ENCODE measurements around the gene PARVA.

The PARVA gene

DNA sequence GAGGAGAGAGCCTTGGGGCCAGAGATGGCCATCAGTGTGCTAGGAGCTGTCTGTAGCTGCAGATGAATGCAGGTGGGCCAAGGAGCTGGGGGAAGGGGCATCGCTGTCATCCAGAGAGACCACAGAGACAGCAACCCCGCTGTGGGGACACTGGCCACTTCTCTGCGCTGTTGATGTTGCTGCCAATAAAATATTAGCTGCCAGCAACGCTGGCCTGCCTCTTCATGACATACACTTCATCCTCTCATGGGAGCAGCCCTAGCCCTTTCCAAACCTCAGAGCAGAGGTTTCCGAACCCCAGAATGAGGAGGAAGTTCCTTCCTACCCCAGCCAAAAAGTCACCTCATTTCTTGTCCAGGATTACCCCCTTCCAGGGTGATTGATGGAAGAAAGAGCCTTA lies 106.2 kb downstream of the PARVA start:
- no peak for TF ChIP-seq TAF1 (IDR thresholded peaks at IDR 0.05; ENCODE audit: low read depth)

DNA sequence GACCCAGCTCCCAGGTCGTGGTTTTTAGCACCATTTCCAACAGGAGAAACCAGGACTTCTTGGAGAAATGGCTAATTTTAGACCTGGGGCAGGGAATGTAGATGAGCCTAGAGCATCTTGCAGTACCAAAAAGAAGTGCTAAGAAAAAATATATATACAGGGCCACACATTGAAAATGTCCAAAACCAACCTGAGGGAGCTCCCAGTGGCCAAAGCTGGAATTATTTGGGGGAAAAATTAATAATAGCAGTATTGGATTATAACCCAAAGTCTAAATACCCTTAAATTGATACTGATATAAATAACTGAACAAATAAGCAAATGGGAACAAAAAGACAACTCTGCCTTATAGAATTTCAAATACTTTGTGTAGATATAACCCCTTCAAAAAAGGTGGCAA lies 108.0 kb downstream of the PARVA start:
- TF ChIP-seq RAD21 (IDR thresholded peaks at IDR 0.05; ENCODE audit: low read depth) (peak; percentile 38), EGR1 (IDR thresholded peaks at IDR 0.05) (no peak), CEBPB (IDR thresholded peaks at IDR 0.05) (no peak), CREB1 (IDR thresholded peaks at IDR 0.05; ENCODE audit: low read depth) (no peak)
- TF ChIP-seq, protein P1, sequence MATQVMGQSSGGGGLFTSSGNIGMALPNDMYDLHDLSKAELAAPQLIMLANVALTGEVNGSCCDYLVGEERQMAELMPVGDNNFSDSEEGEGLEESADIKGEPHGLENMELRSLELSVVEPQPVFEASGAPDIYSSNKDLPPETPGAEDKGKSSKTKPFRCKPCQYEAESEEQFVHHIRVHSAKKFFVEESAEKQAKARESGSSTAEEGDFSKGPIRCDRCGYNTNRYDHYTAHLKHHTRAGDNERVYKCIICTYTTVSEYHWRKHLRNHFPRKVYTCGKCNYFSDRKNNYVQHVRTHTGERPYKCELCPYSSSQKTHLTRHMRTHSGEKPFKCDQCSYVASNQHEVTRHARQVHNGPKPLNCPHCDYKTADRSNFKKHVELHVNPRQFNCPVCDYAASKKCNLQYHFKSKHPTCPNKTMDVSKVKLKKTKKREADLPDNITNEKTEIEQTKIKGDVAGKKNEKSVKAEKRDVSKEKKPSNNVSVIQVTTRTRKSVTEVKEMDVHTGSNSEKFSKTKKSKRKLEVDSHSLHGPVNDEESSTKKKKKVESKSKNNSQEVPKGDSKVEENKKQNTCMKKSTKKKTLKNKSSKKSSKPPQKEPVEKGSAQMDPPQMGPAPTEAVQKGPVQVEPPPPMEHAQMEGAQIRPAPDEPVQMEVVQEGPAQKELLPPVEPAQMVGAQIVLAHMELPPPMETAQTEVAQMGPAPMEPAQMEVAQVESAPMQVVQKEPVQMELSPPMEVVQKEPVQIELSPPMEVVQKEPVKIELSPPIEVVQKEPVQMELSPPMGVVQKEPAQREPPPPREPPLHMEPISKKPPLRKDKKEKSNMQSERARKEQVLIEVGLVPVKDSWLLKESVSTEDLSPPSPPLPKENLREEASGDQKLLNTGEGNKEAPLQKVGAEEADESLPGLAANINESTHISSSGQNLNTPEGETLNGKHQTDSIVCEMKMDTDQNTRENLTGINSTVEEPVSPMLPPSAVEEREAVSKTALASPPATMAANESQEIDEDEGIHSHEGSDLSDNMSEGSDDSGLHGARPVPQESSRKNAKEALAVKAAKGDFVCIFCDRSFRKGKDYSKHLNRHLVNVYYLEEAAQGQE (IDR thresholded peaks at IDR 0.05; ENCODE audit: low read depth) = no peak

DNA sequence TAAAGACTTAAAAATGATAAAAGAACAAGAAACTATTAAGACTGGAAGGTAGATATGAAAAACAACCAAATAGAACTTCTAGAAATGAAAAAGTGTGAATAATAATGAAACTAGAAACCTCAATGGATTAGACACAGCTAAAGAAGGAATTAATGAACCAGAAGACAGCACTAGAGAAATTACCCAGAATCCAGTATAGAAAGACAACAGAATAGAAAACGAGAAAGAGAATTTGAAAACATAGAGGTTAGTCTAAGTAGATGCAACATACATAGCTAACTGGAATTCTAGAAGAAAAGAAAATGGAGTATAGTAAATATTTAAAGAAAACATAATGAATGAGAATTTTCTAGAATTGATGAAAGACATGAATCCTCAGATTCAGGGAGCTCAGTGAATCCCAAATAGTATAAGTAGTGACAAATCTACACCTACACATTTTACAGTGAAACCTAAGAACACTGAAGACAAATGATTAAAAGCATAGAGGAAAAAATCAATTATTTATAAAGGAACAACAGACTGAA lies 111.9 kb downstream of the PARVA start:
- no peak for TF ChIP-seq EGR1 (IDR thresholded peaks at IDR 0.05)
- TF ChIP-seq TCF12 (IDR thresholded peaks at IDR 0.05; ENCODE audit: low read depth) = no peak
- TF ChIP-seq RAD21 (IDR thresholded peaks at IDR 0.05; ENCODE audit: low read depth) = no peak
- TF ChIP-seq YY1 (IDR thresholded peaks at IDR 0.05; ENCODE audit: low read depth) = no peak
- TF ChIP-seq TEAD4 (IDR thresholded peaks at IDR 0.05) = no peak
- no peak for TF ChIP-seq FOXM1 (IDR thresholded peaks at IDR 0.05; ENCODE audit: borderline replicate concordance, low read depth)
- no peak for TF ChIP-seq NFIC (IDR thresholded peaks at IDR 0.05)
- no peak for TF ChIP-seq ZBTB7A (IDR thresholded peaks at IDR 0.05; ENCODE audit: low read depth)
- no peak for TF ChIP-seq CREB1 (IDR thresholded peaks at IDR 0.05; ENCODE audit: low read depth)
- no peak for TF ChIP-seq TAF1 (IDR thresholded peaks at IDR 0.05; ENCODE audit: low read depth)
- no peak for TF ChIP-seq CEBPB (IDR thresholded peaks at IDR 0.05)
- TF ChIP-seq, protein P1 (IDR thresholded peaks at IDR 0.05; ENCODE audit: low read depth) = no peak
- TF ChIP-seq, protein P2, sequence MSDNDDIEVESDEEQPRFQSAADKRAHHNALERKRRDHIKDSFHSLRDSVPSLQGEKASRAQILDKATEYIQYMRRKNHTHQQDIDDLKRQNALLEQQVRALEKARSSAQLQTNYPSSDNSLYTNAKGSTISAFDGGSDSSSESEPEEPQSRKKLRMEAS (IDR thresholded peaks at IDR 0.05) = no peak
- TF ChIP-seq EP300 (IDR thresholded peaks at IDR 0.05; ENCODE audit: borderline replicate concordance) = no peak
- TF ChIP-seq, protein P3, sequence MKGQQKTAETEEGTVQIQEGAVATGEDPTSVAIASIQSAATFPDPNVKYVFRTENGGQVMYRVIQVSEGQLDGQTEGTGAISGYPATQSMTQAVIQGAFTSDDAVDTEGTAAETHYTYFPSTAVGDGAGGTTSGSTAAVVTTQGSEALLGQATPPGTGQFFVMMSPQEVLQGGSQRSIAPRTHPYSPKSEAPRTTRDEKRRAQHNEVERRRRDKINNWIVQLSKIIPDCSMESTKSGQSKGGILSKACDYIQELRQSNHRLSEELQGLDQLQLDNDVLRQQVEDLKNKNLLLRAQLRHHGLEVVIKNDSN (IDR thresholded peaks at IDR 0.05) = no peak

DNA sequence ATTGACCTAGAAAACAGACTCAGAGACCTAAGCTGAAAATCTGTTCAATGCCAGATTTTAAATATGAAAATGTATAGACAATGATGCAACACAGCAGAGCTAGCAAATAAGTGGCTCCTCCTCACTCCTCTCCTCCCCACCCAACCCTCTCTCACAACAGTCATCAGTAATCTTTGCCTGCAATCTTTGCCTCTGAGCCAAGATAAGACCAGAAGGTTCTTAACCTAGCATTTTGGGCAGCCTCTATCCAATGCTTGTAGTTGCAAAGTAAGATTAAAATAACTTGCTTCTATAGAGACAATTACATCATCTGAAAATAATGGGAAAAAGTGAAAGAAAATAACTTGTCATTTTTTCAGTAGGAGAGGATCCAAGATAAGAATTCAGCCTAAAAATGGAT lies 117.3 kb downstream of the PARVA start:
- TF ChIP-seq TAF1 (IDR thresholded peaks at IDR 0.05; ENCODE audit: low read depth) = no peak
- TF ChIP-seq RAD21 (IDR thresholded peaks at IDR 0.05; ENCODE audit: low read depth) = no peak
- no peak for TF ChIP-seq YY1 (IDR thresholded peaks at IDR 0.05; ENCODE audit: low read depth)
- no peak for TF ChIP-seq NFIC (IDR thresholded peaks at IDR 0.05)
- no peak for TF ChIP-seq TCF12 (IDR thresholded peaks at IDR 0.05; ENCODE audit: low read depth)
- no peak for TF ChIP-seq EP300 (IDR thresholded peaks at IDR 0.05; ENCODE audit: borderline replicate concordance)
- TF ChIP-seq, protein P3 (IDR thresholded peaks at IDR 0.05) = no peak

DNA sequence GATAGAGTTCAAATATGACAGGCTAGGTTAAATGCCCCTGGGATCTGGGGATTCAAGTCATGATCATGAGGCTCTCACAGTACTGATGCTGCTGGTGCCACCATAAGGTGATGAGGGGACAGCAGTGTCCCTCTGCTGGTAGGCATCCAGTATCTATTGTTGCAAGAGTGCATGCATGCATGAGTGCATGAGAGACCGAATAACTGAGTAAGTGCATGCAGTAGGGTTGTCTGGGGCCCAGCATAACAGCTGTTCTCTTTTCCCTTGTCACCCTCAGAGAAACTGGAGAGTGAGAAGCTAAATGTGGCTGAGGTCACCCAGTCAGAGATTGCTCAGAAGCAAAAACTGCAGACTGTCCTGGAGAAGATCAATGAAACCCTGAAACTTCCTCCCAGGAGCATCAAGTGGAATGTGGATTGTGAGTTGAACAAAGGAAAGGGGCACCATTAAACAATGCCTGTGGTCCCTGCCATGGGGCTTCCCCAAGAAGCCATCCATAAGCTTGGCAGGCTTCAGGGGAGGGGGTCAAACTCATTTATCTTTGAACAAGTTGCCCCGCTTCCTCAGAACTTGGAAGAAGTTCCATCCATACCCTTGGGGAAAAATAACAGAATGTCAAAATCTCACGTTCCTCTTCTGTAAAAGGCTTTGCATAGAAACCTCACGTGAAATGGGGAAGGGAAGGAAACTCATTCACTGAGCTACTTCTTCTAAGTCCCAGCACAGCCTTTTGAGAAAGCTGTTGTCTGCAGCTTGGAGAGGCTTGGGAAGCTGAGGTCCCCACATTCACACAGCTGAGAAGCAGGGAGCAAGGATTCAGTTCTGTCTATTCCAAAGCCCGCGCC lies 119.0 kb downstream of the PARVA start:
- TF ChIP-seq NFIC (IDR thresholded peaks at IDR 0.05) (no peak), FOXM1 (IDR thresholded peaks at IDR 0.05; ENCODE audit: borderline replicate concordance, low read depth) (no peak), EGR1 (IDR thresholded peaks at IDR 0.05) (no peak), TEAD4 (IDR thresholded peaks at IDR 0.05) (peak; percentile 60)

DNA sequence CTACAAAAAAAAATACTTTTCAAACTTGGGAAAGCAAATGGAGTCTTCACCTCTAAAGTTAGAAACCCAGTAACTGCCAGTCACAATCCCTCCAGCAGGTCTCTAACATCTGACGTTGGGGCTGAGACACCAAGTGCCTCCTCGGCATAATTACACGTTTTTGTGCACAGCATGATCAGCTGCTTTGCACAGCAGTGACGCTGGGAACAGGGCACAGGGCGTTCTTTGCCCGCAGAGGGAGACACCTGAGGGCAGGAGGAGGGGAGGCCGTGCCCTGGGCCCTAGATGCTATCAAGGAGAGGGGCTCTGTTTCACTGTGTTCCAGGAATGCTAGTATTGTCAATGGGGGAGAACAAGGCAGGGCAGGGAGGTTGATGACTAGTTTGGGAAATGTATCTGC lies 120.1 kb downstream of the PARVA start:
- TF ChIP-seq FOXM1 (IDR thresholded peaks at IDR 0.05; ENCODE audit: borderline replicate concordance, low read depth) (no peak), CREB1 (IDR thresholded peaks at IDR 0.05; ENCODE audit: low read depth) (no peak), RAD21 (IDR thresholded peaks at IDR 0.05; ENCODE audit: low read depth) (no peak), NFIC (IDR thresholded peaks at IDR 0.05) (no peak), EP300 (IDR thresholded peaks at IDR 0.05; ENCODE audit: borderline replicate concordance) (no peak), TAF1 (IDR thresholded peaks at IDR 0.05; ENCODE audit: low read depth) (no peak), TCF12 (IDR thresholded peaks at IDR 0.05; ENCODE audit: low read depth) (no peak), EGR1 (IDR thresholded peaks at IDR 0.05) (no peak), TEAD4 (IDR thresholded peaks at IDR 0.05) (no peak), YY1 (IDR thresholded peaks at IDR 0.05; ENCODE audit: low read depth) (no peak), CEBPB (IDR thresholded peaks at IDR 0.05) (no peak), ZBTB7A (IDR thresholded peaks at IDR 0.05; ENCODE audit: low read depth) (no peak)
- TF ChIP-seq, protein P3 (IDR thresholded peaks at IDR 0.05) = no peak
- TF ChIP-seq, protein P2 (IDR thresholded peaks at IDR 0.05) = no peak
- TF ChIP-seq, protein P1 (IDR thresholded peaks at IDR 0.05; ENCODE audit: low read depth) = no peak

Data from Ishikawa (cell line).